AG09309 (cell line): Measurements from ENCODE around the gene AFAP1.
"Not testable (repeated sequence)": the region's sequence is repeated elsewhere in the genome, so short reads cannot be mapped to it uniquely, and the experiment has no call there.

Experiments
- DNase-seq: peaks from one replicate; pipeline ENCODE4 v3.0.0-alpha.2; 2010; ENCODE audit warnings: low read depth
- H3K4me3 ChIP-seq: 2 replicates; pipeline ENCODE4 v1.5.1; 2011; ENCODE audit warnings: mild to moderate bottlenecking, low read depth, low read length, moderate library complexity; ENCODE audit not compliant: control insufficient read depth
- CTCF ChIP-seq: IDR thresholded peaks from 2 replicates; pipeline ENCODE4 v1.5.1; 2011; ENCODE audit warnings: mild to moderate bottlenecking, low read depth, low read length, inconsistent platforms; ENCODE audit not compliant: insufficient read depth, control insufficient read depth; ENCODE audit errors: missing control alignments

AFAP1 gene

GRCh38 chr4:7950301-7951092, 10.8 kb upstream of the AFAP1 start:
- DNase-seq = no peak
- TF ChIP-seq CTCF = no peak

GRCh38 chr4:7949759-7950158, 10.1 kb upstream of the AFAP1 start:
- DNase-seq = no peak
- no peak overlapping the region for H3K4me3 ChIP-seq
- TF ChIP-seq CTCF = no peak

More at GRCh38 chr4:7950301-7951092, 10.8 kb upstream of the AFAP1 start:
- no peak overlapping the region for H3K4me3 ChIP-seq

GRCh38 chr4:7947927-7948326, 8.3 kb upstream of the AFAP1 start:
- no peak overlapping the region for H3K4me3 ChIP-seq
- no peak for TF ChIP-seq CTCF
- DNase-seq = no peak

GRCh38 chr4:7945709-7946380, 6.2 kb upstream of the AFAP1 start:
- TF ChIP-seq CTCF = no peak
- no peak for DNase-seq
- no peak overlapping the region for H3K4me3 ChIP-seq

- DNase-seq = no peak
- no peak for TF ChIP-seq CTCF
- H3K4me3 ChIP-seq = no peak overlapping the region
Measured at GRCh38 chr4:7944599-7945220, 5.0 kb upstream of the AFAP1 start.

- DNase-seq, H3K4me3 ChIP-seq: not testable (repeated sequence)
Measured at GRCh38 chr4:7943688-7944087, 4.0 kb upstream of the AFAP1 start.

- no peak overlapping the region for H3K4me3 ChIP-seq
- no peak for DNase-seq
- TF ChIP-seq CTCF = no peak
Measured at GRCh38 chr4:7943211-7943610, 3.5 kb upstream of the AFAP1 start.
